ENCODE results near the gene HDAC4. TPM values are rescaled to one million over a fixed set of nuclear protein-coding genes. Genes with fewer than 3 reads are reported as not detected.

The HDAC4 gene
- total RNA-seq, 1 experiment from 2014 or later: 40.1 TPM

DNA sequence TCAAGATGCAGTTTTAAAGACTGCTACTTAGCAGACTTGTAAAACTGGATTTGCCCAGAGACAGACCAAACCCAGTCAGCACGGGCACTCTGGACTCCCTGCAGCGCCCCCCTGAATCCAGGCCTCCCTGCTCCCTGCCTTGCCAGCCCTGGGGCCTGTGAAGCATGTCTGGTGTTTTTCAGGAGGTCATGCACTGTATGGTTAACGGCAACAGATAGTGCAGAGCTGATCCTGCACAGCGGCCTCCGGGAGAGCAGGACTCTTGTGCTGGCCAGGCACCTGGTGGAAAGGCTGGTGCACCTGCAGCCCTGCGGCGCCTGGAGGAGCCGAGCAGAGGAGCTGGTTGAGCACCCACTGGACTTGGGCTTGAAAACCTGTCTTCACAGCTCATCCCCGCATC, 30.4 kb downstream of the HDAC4 start:
- intact Hi-C loops (cut with micrococcal nuclease; ENCODE audit: unreplicated experiment) (no loop called here), in situ Hi-C loops (cut with HindIII; ENCODE audit: low pct_unique_long_range_greater_than_20kb, low sequenced_read_pairs) (no loop called here)
- Histone ChIP-seq H3K36me3 (ENCODE audit: control insufficient read depth, insufficient read depth, low read length) (no peaks in the 10 kb centered on the region), H3K27ac (ENCODE audit: low read length) (no peak overlapping the region), H3K9me3 (ENCODE audit: control insufficient read depth, insufficient read depth, low read depth, low read length) (no peaks in the 10 kb centered on the region), H3K27me3 (ENCODE audit: control insufficient read depth, insufficient read depth, low read length) (no peaks in the 10 kb centered on the region), H3K4me3 (ENCODE audit: low read depth in 2 of 2, low read length in 2 of 2) (no peak overlapping the region), H3K4me1 (ENCODE audit: control insufficient read depth, insufficient read depth, low read length) (no peaks in the 10 kb centered on the region)
- BruUV-seq (replicated peaks): no TSS peak
- ATAC-seq (no peak), DNase-seq (ENCODE audit: low read depth, low spot score) (no peak)
- ChIA-PET CTCF (no interaction called here), POLR2A (no interaction called here)
- TF ChIP-seq, protein P1, sequence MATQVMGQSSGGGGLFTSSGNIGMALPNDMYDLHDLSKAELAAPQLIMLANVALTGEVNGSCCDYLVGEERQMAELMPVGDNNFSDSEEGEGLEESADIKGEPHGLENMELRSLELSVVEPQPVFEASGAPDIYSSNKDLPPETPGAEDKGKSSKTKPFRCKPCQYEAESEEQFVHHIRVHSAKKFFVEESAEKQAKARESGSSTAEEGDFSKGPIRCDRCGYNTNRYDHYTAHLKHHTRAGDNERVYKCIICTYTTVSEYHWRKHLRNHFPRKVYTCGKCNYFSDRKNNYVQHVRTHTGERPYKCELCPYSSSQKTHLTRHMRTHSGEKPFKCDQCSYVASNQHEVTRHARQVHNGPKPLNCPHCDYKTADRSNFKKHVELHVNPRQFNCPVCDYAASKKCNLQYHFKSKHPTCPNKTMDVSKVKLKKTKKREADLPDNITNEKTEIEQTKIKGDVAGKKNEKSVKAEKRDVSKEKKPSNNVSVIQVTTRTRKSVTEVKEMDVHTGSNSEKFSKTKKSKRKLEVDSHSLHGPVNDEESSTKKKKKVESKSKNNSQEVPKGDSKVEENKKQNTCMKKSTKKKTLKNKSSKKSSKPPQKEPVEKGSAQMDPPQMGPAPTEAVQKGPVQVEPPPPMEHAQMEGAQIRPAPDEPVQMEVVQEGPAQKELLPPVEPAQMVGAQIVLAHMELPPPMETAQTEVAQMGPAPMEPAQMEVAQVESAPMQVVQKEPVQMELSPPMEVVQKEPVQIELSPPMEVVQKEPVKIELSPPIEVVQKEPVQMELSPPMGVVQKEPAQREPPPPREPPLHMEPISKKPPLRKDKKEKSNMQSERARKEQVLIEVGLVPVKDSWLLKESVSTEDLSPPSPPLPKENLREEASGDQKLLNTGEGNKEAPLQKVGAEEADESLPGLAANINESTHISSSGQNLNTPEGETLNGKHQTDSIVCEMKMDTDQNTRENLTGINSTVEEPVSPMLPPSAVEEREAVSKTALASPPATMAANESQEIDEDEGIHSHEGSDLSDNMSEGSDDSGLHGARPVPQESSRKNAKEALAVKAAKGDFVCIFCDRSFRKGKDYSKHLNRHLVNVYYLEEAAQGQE (IDR thresholded peaks at IDR 0.05; ENCODE audit: insufficient read depth in 1 of 2, low read depth in 2 of 2, low read length in 1 of 2): no peak
- TF ChIP-seq SIN3A (IDR thresholded peaks at IDR 0.05; ENCODE audit: borderline replicate concordance, insufficient read depth, low read depth, low read length): no peak
- no peak for TF ChIP-seq CTCF (IDR thresholded peaks at IDR 0.05)
- no peak for TF ChIP-seq POLR2AphosphoS5 (IDR thresholded peaks at IDR 0.05; ENCODE audit: low read depth, low read length)

- Histone ChIP-seq H3K4me1 (ENCODE audit: control insufficient read depth, insufficient read depth, low read length) (no peaks in the 10 kb centered on the region), H3K27me3 (ENCODE audit: control insufficient read depth, insufficient read depth, low read length) (no peaks in the 10 kb centered on the region), H3K4me3 (ENCODE audit: low read depth in 2 of 2, low read length in 2 of 2) (no peak overlapping the region), H3K27ac (ENCODE audit: low read length) (no peak overlapping the region), H3K9me3 (ENCODE audit: control insufficient read depth, insufficient read depth, low read depth, low read length) (no peaks in the 10 kb centered on the region), H3K36me3 (ENCODE audit: control insufficient read depth, insufficient read depth, low read length) (no peaks in the 10 kb centered on the region)
- TF ChIP-seq, protein P1 (IDR thresholded peaks at IDR 0.05; ENCODE audit: insufficient read depth in 1 of 2, low read depth in 2 of 2, low read length in 1 of 2): no peak
- no peak for TF ChIP-seq SIN3A (IDR thresholded peaks at IDR 0.05; ENCODE audit: borderline replicate concordance, insufficient read depth, low read depth, low read length)
- TF ChIP-seq POLR2AphosphoS5 (IDR thresholded peaks at IDR 0.05; ENCODE audit: low read depth, low read length): no peak
- TF ChIP-seq TCF7L2 (IDR thresholded peaks at IDR 0.05; ENCODE audit: low read depth, low read length): no peak
- TF ChIP-seq CTCF (IDR thresholded peaks at IDR 0.05): no peak
- ATAC-seq (no peak), DNase-seq (ENCODE audit: low read depth, low spot score) (no peak)
- POLR2A ChIA-PET: no interaction called here
- no TSS peak for BruUV-seq (replicated peaks)
- CTCF ChIA-PET: no interaction called here
- in situ Hi-C loops (cut with HindIII; ENCODE audit: low pct_unique_long_range_greater_than_20kb, low sequenced_read_pairs) (no loop called here), intact Hi-C loops (cut with micrococcal nuclease; ENCODE audit: unreplicated experiment) (no loop called here)
These were observed 31.1 kb downstream of the HDAC4 start for GRCh38 chr2:239369631-239370161.
